Left hindlimb (tissue), 1 donor: Measurements from ENCODE around the gene TMEM53.

ENCODE experiments used
- DNase-seq: peaks from one replicate; pipeline ENCODE4 v3.0.0-alpha.2; 2018

TMEM53 gene

GRCh38 chr1:44696789-44697345, 22.6 kb upstream of the TMEM53 start:
- DNase-seq = no peak

GRCh38 chr1:44696101-44696500, 21.8 kb upstream of the TMEM53 start:
- no peak for DNase-seq

- DNase-seq = no peak
Measured at GRCh38 chr1:44695671-44696070, 21.4 kb upstream of the TMEM53 start.

- DNase-seq = no peak
Measured at GRCh38 chr1:44694863-44695478, 20.7 kb upstream of the TMEM53 start.

GRCh38 chr1:44693900-44694299, 19.6 kb upstream of the TMEM53 start:
- no peak for DNase-seq

- no peak for DNase-seq
Measured at GRCh38 chr1:44693159-44693558, 18.9 kb upstream of the TMEM53 start.

GRCh38 chr1:44689447-44689765, 15.1 kb upstream of the TMEM53 start:
- no peak for DNase-seq

GRCh38 chr1:44688760-44689446, 14.6 kb upstream of the TMEM53 start:
- DNase-seq = no peak

- DNase-seq = no peak
Measured at GRCh38 chr1:44685881-44686280, 11.6 kb upstream of the TMEM53 start.

GRCh38 chr1:44685218-44685617, 10.9 kb upstream of the TMEM53 start:
- no peak for DNase-seq

GRCh38 chr1:44684525-44684924, 10.2 kb upstream of the TMEM53 start:
- DNase-seq = no peak

- no peak for DNase-seq
Measured at GRCh38 chr1:44682883-44683265, 8.6 kb upstream of the TMEM53 start.

- no peak for DNase-seq
Measured at GRCh38 chr1:44681905-44682882, 7.9 kb upstream of the TMEM53 start.

- no peak for DNase-seq
Measured at GRCh38 chr1:44679468-44679867, 5.2 kb upstream of the TMEM53 start.

- DNase-seq = no peak
Measured at GRCh38 chr1:44678626-44679025, 4.3 kb upstream of the TMEM53 start.

- no peak for DNase-seq
Measured at GRCh38 chr1:44678120-44678519, 3.8 kb upstream of the TMEM53 start.

- DNase-seq = no peak
Measured at GRCh38 chr1:44677201-44677766, 3.0 kb upstream of the TMEM53 start.

GRCh38 chr1:44676484-44677200, 2.4 kb upstream of the TMEM53 start:
- DNase-seq = no peak

- no peak for DNase-seq
Measured at GRCh38 chr1:44675186-44675585, 905 bp upstream of the TMEM53 start.

GRCh38 chr1:44673675-44674112, 587 bp downstream of the TMEM53 start:
- DNase-seq = no peak

GRCh38 chr1:44672961-44673674, 1.2 kb downstream of the TMEM53 start:
- DNase-seq = no peak
